ENCODE results near the gene IFITM1.

Gene IFITM1

GRCh38 chr11:298406-299065 lies 15.3 kb upstream of the IFITM1 start:
- Histone ChIP-seq H3K4me3 (no peak overlapping the region), H3K4me1 (peaks cover 0 to 9% (median 0%) of the 10 kb centered on the region in 4 donors), H3K27me3 (peaks cover 0 to 60% of the 10 kb centered on the region in 2 donors), H3K9me3 (no peaks in the 10 kb centered on the region), H3K27ac (no peak overlapping the region), H3K36me3 (peaks cover 0 to 14% (median 6%) of the 10 kb centered on the region in 3 donors)
- intact Hi-C loops (cut with DNase I; ENCODE audit: low total_unique reads), result no loop called here
- TF ChIP-seq, protein P1, sequence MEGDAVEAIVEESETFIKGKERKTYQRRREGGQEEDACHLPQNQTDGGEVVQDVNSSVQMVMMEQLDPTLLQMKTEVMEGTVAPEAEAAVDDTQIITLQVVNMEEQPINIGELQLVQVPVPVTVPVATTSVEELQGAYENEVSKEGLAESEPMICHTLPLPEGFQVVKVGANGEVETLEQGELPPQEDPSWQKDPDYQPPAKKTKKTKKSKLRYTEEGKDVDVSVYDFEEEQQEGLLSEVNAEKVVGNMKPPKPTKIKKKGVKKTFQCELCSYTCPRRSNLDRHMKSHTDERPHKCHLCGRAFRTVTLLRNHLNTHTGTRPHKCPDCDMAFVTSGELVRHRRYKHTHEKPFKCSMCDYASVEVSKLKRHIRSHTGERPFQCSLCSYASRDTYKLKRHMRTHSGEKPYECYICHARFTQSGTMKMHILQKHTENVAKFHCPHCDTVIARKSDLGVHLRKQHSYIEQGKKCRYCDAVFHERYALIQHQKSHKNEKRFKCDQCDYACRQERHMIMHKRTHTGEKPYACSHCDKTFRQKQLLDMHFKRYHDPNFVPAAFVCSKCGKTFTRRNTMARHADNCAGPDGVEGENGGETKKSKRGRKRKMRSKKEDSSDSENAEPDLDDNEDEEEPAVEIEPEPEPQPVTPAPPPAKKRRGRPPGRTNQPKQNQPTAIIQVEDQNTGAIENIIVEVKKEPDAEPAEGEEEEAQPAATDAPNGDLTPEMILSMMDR (IDR thresholded peaks at IDR 0.05), result no peak
- DNase-seq, result peak; percentile 20 to 65

DNA sequence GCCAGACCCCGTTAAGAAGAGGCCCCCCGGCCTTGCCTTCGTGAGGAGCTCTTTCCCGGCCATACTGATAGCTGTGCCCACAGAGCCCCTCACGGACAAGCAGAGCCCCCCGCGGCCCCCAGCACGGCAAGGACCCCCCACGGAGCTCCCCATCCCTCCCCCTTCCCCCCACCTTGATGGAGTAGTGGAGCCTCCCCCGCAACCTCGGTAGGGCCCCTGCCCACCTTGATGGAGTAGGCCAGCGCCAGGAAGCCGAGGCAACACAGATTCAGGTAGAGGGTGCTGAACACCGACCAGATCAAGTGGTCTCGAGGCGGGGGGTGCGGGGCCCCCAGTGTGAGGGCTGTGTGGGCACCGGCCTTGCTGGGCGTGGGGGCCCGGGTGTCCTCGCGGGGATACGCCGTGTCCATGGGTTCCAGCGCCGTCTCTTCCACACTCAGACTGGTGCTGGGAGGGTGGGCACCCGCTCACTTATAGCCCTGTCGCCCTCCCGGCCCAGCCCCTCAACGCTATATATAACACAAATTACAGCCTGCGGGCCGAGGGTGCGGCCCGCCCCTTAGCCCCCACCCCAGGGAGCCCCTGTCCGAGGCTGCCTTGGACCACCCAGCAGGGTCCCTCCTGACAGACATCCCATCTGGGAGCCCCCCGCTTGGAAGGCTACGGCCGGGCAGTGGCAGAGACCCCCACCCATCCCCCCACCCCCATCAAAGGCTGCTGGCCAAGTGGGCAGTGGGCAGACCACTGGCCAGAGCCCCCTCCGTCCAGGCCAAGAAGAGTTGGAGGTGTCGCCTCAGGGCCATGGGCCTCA lies 14.6 kb upstream of the IFITM1 start, which contains the start of gene IFITM5:
TSS of gene IFITM5 (minus strand) at position 446 of the 811 bp plus-strand sequence. CDS start at position 410, 36 bp downstream.
- Histone ChIP-seq H3K4me1 (peaks cover 0 to 9% (median under 1%) of the 10 kb centered on the region in 4 donors), H3K27me3 (peaks cover 0 to 60% of the 10 kb centered on the region in 2 donors), H3K36me3 (peaks cover 0 to 6% (median 6%) of the 10 kb centered on the region in 3 donors), H3K27ac (no peak within 1 kb of the TSS), H3K4me3 (no peak within 1 kb of the TSS), H3K9me3 (no peaks in the 10 kb centered on the region)
- no peak for DNase-seq
- intact Hi-C loops (cut with DNase I; ENCODE audit: low total_unique reads), result no loop called here
- TF ChIP-seq, protein P1 (IDR thresholded peaks at IDR 0.05), result no peak

DNA sequence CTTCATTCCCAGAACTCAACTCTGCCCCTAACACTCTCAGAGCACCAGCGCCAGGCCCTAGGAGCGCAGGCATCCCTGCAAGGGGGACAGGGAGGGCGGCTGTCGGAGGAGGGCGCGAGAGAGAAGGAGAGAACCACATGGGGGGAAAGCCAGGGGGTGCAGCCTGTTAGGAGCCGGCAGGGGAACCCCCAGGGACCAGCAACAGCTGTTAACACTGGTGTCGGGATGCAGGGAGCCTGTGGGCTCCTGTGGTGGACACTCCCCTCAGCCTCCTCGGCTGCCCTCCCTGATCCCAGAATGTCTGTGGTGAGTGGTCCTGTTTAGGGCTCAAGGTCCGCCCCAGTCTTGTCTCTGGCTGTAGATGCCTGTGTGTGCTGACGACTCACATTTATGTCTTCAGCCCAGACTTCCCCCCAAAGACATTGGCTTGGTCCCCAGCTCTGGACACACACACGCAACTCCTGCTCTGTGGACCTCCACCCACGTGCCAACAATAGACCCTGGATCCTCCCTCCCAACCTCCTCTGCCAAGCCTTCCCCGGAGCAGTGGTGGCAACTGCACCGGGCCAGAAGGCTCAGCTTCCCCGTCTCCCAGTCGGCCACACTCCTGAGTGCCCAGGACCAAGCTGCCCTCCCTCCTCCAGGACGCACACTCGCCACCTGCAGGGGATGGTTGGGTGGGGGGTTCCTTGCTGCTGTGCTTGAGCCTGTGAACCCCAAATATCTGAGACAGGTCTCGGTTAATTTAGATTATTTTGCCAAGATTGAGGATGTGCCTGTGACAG lies 13.7 kb upstream of the IFITM1 start:
- intact Hi-C loops (cut with DNase I; ENCODE audit: low total_unique reads), result loop anchor here (5.0 to 10.0 kb wide), 3 partner anchors 45 to 235 kb away; partner anchors contain the start of genes HRAS and LRRC56
- no peak overlapping the region for H3K4me3 ChIP-seq
- no peaks in the 10 kb centered on the region for H3K9me3 ChIP-seq
- H3K27ac ChIP-seq, result no peak overlapping the region
- H3K36me3 ChIP-seq, result no peaks in the 10 kb centered on the region
- TF ChIP-seq, protein P1 (IDR thresholded peaks at IDR 0.05), result no peak
- DNase-seq, result no peak
- peaks cover 0 to 52% of the 10 kb centered on the region in 2 donors for H3K27me3 ChIP-seq
- peaks cover 0 to 9% (median 3%) of the 10 kb centered on the region in 4 donors for H3K4me1 ChIP-seq

- intact Hi-C loops (cut with DNase I; ENCODE audit: low total_unique reads), result loop anchor here (5.0 to 10.0 kb wide), 3 partner anchors 49 to 231 kb away; partner anchors contain the start of genes HRAS and LRRC56
- TF ChIP-seq, protein P1 (IDR thresholded peaks at IDR 0.05), result no peak
- Histone ChIP-seq H3K36me3 (no peaks in the 10 kb centered on the region), H3K9me3 (no peaks in the 10 kb centered on the region), H3K27ac (no peak overlapping the region), H3K4me1 (peaks cover 0 to 12% (median under 1%) of the 10 kb centered on the region in 4 donors), H3K27me3 (peaks cover 0 to 22% of the 10 kb centered on the region in 2 donors), H3K4me3 (no peak overlapping the region)
- no peak for DNase-seq
Measured at GRCh38 chr11:303363-303762, 10.5 kb upstream of the IFITM1 start.

GRCh38 chr11:304061-304506 lies 9.8 kb upstream of the IFITM1 start:
- H3K4me1 ChIP-seq, result peaks cover 0 to 15% (median 2%) of the 10 kb centered on the region in 4 donors
- intact Hi-C loops (cut with DNase I; ENCODE audit: low total_unique reads), result loop anchor here (5.0 to 10.0 kb wide), 3 partner anchors 49 to 231 kb away; partner anchors contain the start of genes HRAS and LRRC56

More at GRCh38 chr11:304061-304506, 9.8 kb upstream of the IFITM1 start:
- no peak for DNase-seq
- H3K27ac ChIP-seq, result no peak overlapping the region
- H3K4me3 ChIP-seq, result no peak overlapping the region
- no peaks in the 10 kb centered on the region for H3K36me3 ChIP-seq
- TF ChIP-seq, protein P1 (IDR thresholded peaks at IDR 0.05), result no peak
- H3K27me3 ChIP-seq, result peaks cover 0 to 15% of the 10 kb centered on the region in 2 donors
- no peaks in the 10 kb centered on the region for H3K9me3 ChIP-seq
